Activated T-helper 17 cell treated with anti-CD3 and anti-CD28 coated beads, Interleukin-2, amount 50 U/mL, for 72 hours (primary cell): Measurements from ENCODE around the gene FAM193A. TPM values are rescaled to one million over a fixed set of nuclear protein-coding genes. Genes with fewer than 3 reads are reported as not detected.
"Not testable (repeated sequence)": the region's sequence is repeated elsewhere in the genome, so short reads cannot be mapped to it uniquely, and the experiment has no call there.

ENCODE experiments used
- ATAC-seq: fragments of 150-1000 bp; cut with Tn5 transposase; replicated peaks from 2 replicates; pipeline ENCODE4 v1.10.0; 2021; ENCODE audit warnings: mild to moderate bottlenecking, moderate library complexity
- H3K27ac Mint-ChIP-seq: one replicate; pipeline ENCODE4 v1.8.0; 2022; ENCODE audit warnings: mixed read lengths
- H3K27me3 Mint-ChIP-seq: one replicate; pipeline ENCODE4 v1.8.0; 2022; ENCODE audit warnings: mixed read lengths
- H3K36me3 Mint-ChIP-seq: one replicate; pipeline ENCODE4 v1.8.0; 2022; ENCODE audit warnings: low read depth, mild to moderate bottlenecking, mixed read lengths
- H3K4me1 Mint-ChIP-seq: one replicate; pipeline ENCODE4 v1.8.0; 2022; ENCODE audit warnings: mixed read lengths
- H3K4me3 Mint-ChIP-seq: one replicate; pipeline ENCODE4 v1.8.0; 2022; ENCODE audit warnings: mild to moderate bottlenecking, mixed read lengths
- H3K9me3 Mint-ChIP-seq: one replicate; pipeline ENCODE4 v1.8.0; 2022; ENCODE audit warnings: mixed read lengths
- total RNA-seq, 2 donors: library from RNA; stranded (reverse); gene quantifications; one replicate each; pipeline ENCODE4 v1.2.3, GENCODE V29; 2022

FAM193A gene
- total RNA-seq, 2 donors from 2014 or later: 28.9 to 35.3 TPM

- no peaks in the 10 kb centered on the region for H3K9me3 Mint-ChIP-seq
- H3K36me3 Mint-ChIP-seq: no peaks in the 10 kb centered on the region
- no peak overlapping the region for H3K4me3 Mint-ChIP-seq
- H3K27ac Mint-ChIP-seq: no peak overlapping the region
- H3K4me1 Mint-ChIP-seq: peaks cover 8% of the 10 kb centered on the region
- ATAC-seq: no peak
- H3K27me3 Mint-ChIP-seq: no peaks in the 10 kb centered on the region
Measured at GRCh38 chr4:2545321-2546013, 9.0 kb downstream of the FAM193A start.

DNA sequence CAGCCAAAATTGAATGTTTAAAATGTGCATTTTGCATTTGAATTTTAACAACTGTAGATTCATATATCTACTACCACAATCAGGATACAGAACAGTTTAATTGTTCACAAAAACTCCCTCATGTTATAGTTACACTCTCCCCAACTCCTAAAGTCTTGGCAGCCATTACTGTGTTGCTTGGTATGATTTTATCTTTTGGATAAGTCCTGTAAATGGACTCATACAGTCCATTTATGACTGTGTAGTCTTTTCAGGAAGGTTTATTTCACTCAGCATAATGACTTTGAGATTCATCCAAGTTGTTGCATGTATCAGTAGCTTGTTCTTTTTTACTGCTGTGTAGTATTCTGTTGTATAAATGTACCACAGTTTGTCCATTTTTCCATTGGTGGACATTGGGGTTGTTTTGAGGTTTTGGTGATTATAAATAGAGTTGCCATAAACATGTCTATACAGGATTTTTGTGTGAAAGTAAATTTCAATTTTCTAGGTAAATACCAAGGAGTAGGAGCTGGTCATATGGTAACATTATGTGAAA lies 9.9 kb downstream of the FAM193A start:
- Mint-ChIP-seq H3K36me3 (no peaks in the 10 kb centered on the region), H3K4me1 (peaks cover 12% of the 10 kb centered on the region)
- peak; percentile 78 for ATAC-seq

DNA sequence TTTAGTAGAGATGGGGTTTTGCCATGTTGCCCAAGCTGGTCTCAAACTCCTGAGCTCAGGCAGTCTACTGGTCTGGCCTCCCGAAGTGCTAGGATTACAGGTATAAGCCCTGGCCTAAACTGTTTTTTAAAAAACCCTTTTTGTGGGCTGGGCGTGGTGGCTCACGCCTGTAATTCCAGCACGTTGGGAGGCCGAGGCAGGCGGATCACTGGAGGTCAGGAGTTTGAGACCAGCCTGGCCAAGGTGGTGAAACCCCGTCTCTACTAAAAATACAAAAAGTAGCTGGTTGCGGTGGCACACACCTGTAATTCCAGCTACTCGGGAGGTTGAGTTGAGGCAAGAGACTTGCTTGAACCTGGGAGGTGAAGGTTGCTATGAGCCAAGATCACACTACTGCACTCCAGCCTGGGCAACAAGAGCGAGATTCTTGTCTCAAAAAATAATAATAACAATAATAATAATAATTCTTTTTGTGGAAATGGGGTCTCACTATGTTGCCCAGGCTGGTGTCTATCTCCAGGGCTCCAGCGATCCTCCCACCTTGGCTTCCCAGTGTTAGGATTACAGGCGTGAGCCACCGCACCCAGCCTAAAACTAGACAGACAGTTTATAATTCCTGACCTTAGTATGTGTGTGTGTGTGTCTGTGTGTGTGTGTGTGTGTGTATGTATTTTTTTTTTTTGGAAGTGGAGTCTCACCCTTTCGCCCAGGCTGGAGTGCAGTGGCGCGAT lies 10.7 kb downstream of the FAM193A start:
- H3K27ac Mint-ChIP-seq, H3K27me3 Mint-ChIP-seq, ATAC-seq, H3K9me3 Mint-ChIP-seq, H3K36me3 Mint-ChIP-seq, H3K4me3 Mint-ChIP-seq: not testable (repeated sequence)
- H3K4me1 Mint-ChIP-seq: peaks cover 15% of the 10 kb centered on the region

More for the DNA sequence above, 9.9 kb downstream of the FAM193A start:
- Mint-ChIP-seq H3K4me3 (no peak overlapping the region), H3K27me3 (no peaks in the 10 kb centered on the region), H3K27ac (peak overlapping the region; percentile 71), H3K9me3 (no peaks in the 10 kb centered on the region)

DNA sequence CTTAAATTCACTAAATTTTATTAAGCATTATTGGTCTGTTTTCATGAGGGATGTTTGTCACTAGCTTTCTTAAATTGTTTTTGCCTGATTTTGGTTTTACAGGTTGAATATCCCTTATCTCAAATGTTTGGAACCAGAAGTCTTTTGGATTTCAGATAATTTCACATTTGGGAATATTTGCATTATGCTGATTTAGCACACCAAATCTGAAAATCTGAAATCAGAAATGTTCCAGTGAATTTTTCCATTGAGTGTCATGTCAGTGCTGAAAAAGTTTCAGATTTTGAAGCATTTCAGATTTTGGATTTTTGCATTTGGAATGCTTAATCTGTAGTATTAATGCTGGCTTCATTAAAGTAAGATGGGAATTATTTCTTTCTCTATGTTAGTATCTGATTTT lies 14.7 kb downstream of the FAM193A start:
- Mint-ChIP-seq H3K36me3 (no peaks in the 10 kb centered on the region), H3K27me3 (no peaks in the 10 kb centered on the region), H3K27ac (no peak overlapping the region), H3K4me1 (peaks cover 19% of the 10 kb centered on the region), H3K4me3 (no peak overlapping the region), H3K9me3 (no peaks in the 10 kb centered on the region)
- no peak for ATAC-seq

DNA sequence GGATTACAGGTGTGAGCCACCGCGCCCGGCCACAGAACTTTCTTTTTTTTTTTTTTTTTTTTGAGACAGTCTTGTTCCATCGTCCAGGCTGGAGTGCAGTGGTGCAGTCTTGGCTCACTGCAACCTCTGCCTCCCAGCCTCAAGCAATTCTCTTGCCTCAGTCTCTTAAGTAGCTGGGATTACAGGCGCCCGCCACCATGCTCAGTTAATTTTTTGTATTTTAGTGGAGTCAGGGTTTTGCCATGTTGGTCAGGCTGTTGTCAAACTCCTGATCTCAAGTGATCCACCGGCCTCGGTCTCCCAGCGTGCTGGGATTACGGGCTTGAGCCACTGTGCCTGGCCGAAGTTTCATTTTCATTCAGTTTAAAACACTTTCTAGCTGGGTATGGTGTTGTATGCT lies 16.4 kb downstream of the FAM193A start:
- H3K27me3 Mint-ChIP-seq: no peaks in the 10 kb centered on the region
- peaks cover 21% of the 10 kb centered on the region for H3K4me1 Mint-ChIP-seq
- ATAC-seq: no peak
- no peaks in the 10 kb centered on the region for H3K36me3 Mint-ChIP-seq
- no peak overlapping the region for H3K27ac Mint-ChIP-seq
- no peak overlapping the region for H3K4me3 Mint-ChIP-seq
- no peaks in the 10 kb centered on the region for H3K9me3 Mint-ChIP-seq

GRCh38 chr4:2558301-2558700 lies 21.9 kb downstream of the FAM193A start:
- H3K36me3 Mint-ChIP-seq: peaks cover 36% of the 10 kb centered on the region
- ATAC-seq: no peak
- no peak overlapping the region for H3K4me3 Mint-ChIP-seq
- H3K27me3 Mint-ChIP-seq: no peaks in the 10 kb centered on the region
- peaks cover 24% of the 10 kb centered on the region for H3K4me1 Mint-ChIP-seq
- no peak overlapping the region for H3K27ac Mint-ChIP-seq
- H3K9me3 Mint-ChIP-seq: no peaks in the 10 kb centered on the region

DNA sequence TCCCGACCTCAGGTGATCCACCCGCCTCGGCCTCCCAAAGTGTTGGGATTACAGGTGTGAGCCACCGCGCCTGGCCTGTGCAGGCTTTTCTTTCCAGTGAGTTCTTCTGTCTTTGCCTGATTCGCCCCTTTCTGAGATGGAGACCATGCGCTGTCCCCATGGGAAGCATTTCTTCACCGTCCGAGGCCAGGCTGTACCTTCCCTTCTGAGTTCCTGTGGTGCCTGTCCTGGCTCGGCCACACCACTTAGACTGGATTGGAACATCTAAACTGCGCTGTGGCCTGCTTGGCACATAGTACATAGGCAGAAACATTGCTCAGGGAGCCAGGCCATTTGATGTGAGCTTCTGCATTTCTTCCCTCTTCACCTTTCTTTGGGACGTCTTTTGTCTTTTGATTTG lies 23.7 kb downstream of the FAM193A start:
- no peak overlapping the region for H3K4me3 Mint-ChIP-seq
- H3K9me3 Mint-ChIP-seq: no peaks in the 10 kb centered on the region
- H3K36me3 Mint-ChIP-seq: peaks cover 53% of the 10 kb centered on the region
- H3K4me1 Mint-ChIP-seq: peaks cover 15% of the 10 kb centered on the region
- H3K27ac Mint-ChIP-seq: no peak overlapping the region
- ATAC-seq: no peak
- H3K27me3 Mint-ChIP-seq: no peaks in the 10 kb centered on the region

GRCh38 chr4:2565533-2565932 lies 29.1 kb downstream of the FAM193A start:
- Mint-ChIP-seq H3K27me3 (no peaks in the 10 kb centered on the region), H3K4me1 (peaks cover 13% of the 10 kb centered on the region), H3K36me3 (peaks cover 63% of the 10 kb centered on the region)

DNA sequence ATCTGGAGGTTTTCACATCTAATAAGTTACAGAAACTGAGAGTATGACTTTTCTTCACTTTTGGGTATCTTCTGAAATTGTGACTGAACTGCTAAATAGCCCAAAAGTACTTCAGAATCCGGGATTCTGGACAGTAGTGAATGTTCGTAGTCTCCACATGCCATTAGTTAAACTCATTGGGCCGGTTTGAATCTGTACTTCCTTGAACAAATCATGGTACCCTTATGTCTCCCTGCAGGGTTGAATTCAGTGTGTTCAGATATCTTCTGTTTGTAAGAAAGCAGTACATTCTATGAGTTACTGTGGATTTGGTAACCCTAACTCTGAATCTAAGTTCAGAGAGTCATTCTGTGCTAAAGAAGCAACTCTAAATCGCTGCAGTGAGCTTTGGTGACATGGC lies 33.6 kb downstream of the FAM193A start:
- no peaks in the 10 kb centered on the region for H3K27me3 Mint-ChIP-seq
- H3K4me3 Mint-ChIP-seq: peak overlapping the region; percentile 44
- peak overlapping the region; percentile 73 for H3K27ac Mint-ChIP-seq
- H3K36me3 Mint-ChIP-seq: peaks cover 34% of the 10 kb centered on the region
- ATAC-seq: no peak
- peaks cover 35% of the 10 kb centered on the region for H3K4me1 Mint-ChIP-seq
- no peaks in the 10 kb centered on the region for H3K9me3 Mint-ChIP-seq

More at GRCh38 chr4:2565533-2565932, 29.1 kb downstream of the FAM193A start:
- H3K27ac Mint-ChIP-seq: no peak overlapping the region
- H3K9me3 Mint-ChIP-seq: no peaks in the 10 kb centered on the region
- no peak for ATAC-seq
- H3K4me3 Mint-ChIP-seq: no peak overlapping the region

GRCh38 chr4:2570551-2571222 lies 34.2 kb downstream of the FAM193A start:
- Mint-ChIP-seq H3K9me3 (no peaks in the 10 kb centered on the region), H3K36me3 (peaks cover 27% of the 10 kb centered on the region), H3K4me3 (peak overlapping the region; percentile 44), H3K4me1 (peaks cover 38% of the 10 kb centered on the region), H3K27ac (peak overlapping the region; percentile 73), H3K27me3 (no peaks in the 10 kb centered on the region)
- peak; percentile 92 for ATAC-seq

GRCh38 chr4:2572076-2572475 lies 35.6 kb downstream of the FAM193A start:
- Mint-ChIP-seq H3K27me3 (no peaks in the 10 kb centered on the region), H3K4me1 (peaks cover 40% of the 10 kb centered on the region), H3K27ac (peak overlapping the region; percentile 23), H3K9me3 (no peaks in the 10 kb centered on the region), H3K4me3 (no peak overlapping the region), H3K36me3 (peaks cover 26% of the 10 kb centered on the region)
- no peak for ATAC-seq

GRCh38 chr4:2572866-2573265 lies 36.4 kb downstream of the FAM193A start:
- H3K36me3 Mint-ChIP-seq: peaks cover 26% of the 10 kb centered on the region
- H3K4me3 Mint-ChIP-seq: no peak overlapping the region
- peaks cover 40% of the 10 kb centered on the region for H3K4me1 Mint-ChIP-seq
- H3K27ac Mint-ChIP-seq: peak overlapping the region; percentile 23
- H3K27me3 Mint-ChIP-seq: no peaks in the 10 kb centered on the region
- no peak for ATAC-seq
- no peaks in the 10 kb centered on the region for H3K9me3 Mint-ChIP-seq

DNA sequence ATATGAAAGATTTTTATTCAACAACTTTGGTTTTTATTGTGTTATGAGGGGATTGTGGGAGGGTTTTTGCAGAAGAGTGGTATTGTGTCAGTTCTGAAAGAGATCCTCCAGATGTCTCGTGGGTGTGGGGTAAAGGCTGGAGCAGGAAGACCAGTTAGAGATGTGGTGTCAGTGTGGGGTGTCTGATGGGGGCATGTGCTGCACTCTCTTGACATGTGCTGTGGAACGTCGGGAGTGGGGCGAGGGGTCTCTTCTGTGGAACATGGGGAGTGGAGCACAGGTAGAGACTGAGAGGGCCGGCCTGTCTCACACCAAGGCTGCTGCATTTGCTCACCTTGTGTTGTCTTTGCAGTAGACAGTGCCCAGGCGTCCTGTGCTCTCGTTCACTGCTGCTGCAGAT lies 37.6 kb downstream of the FAM193A start:
- Mint-ChIP-seq H3K27ac (peak overlapping the region; percentile 42), H3K9me3 (no peaks in the 10 kb centered on the region), H3K27me3 (no peaks in the 10 kb centered on the region), H3K4me3 (no peak overlapping the region), H3K36me3 (peaks cover 16% of the 10 kb centered on the region), H3K4me1 (peaks cover 44% of the 10 kb centered on the region)
- no peak for ATAC-seq

GRCh38 chr4:2574863-2575262 lies 38.4 kb downstream of the FAM193A start:
- Mint-ChIP-seq H3K9me3 (no peaks in the 10 kb centered on the region), H3K27ac (no peak overlapping the region), H3K4me3 (no peak overlapping the region), H3K36me3 (peaks cover 14% of the 10 kb centered on the region), H3K27me3 (no peaks in the 10 kb centered on the region), H3K4me1 (peaks cover 43% of the 10 kb centered on the region)
- ATAC-seq: no peak
